ENCODE measurements around the gene NPHP1.
"Not testable (repeated sequence)": the region's sequence is repeated elsewhere in the genome, so short reads cannot be mapped to it uniquely, and the experiment has no call there.

NPHP1 gene

DNA sequence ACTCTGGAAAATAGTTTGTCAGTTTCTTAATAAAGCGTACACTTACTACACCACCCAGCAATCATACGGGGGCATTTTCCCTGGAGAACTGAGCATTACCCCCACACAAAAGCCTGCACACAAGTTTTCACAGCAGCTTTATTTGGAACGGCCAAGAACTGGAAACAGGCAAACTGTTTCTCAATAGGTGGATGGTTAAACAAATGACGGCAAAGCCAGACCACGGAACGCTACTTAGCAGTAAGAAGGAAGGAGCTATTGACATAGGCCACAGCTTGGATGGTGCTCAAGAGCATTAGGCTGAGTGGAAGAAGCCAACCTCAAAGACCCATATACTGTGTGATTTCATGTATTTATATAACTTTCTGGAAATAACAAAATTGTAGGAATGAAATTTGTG, 98.2 kb downstream of the NPHP1 start:
- Histone ChIP-seq H3K9me3 (ENCODE audit: insufficient read depth, low read depth, low read length) (no peaks in the 10 kb centered on the region), H3K36me3 (ENCODE audit: insufficient read depth, low read depth, low read length) (no peaks in the 10 kb centered on the region), H3K27me3 (ENCODE audit: insufficient read depth, low read length) (no peaks in the 10 kb centered on the region), H3K27ac (ENCODE audit: low read length) (no peak overlapping the region), H3K4me1 (ENCODE audit: insufficient read depth, low read length) (no peaks in the 10 kb centered on the region; the same call in 1 of the 2 replicates), H3K4me3 (ENCODE audit: low read length) (no peak overlapping the region), H3K9ac (ENCODE audit: low read depth, low read length) (no peak overlapping the region)

DNA sequence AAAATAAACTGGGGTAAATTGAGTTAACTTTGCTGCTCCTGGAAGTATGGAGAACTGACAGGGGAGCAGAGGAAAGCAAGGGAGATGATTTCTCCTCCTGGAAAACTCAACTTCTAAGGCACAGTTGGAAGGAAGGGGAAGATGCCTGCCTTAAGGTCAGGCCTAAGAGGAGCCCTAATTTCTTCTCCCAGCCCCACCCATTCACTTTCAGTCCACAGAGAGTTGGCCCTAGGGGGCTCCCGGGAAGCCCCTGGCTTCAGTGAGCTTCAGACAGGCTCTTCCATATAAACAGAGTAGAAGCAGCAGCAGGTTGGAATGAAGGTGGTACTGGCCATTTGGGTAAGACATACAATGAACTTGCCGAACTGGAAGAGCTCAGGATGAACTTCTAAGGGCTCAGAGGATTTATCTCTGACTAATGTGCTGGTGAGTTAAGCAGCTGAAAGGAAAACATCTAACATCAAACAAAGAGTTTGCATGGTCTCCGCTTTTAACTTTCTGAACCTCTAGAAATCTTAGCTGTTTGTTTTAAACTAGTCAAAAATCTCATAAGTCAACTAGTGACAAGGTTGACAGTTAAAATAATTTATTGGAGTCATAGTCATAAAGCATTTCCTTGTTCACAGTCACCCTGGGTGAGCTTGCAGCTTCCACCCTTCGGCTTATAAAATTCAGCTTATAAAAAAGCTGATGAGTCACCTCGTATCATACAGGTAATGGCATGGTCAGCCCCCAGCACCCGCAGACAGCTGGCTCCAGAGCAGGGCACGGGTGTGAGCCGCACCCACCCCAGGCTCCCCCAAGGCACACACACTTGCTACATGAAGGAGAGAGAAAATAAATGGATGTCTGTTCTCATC, 99.0 kb downstream of the NPHP1 start:
- Histone ChIP-seq H3K27ac (ENCODE audit: low read length) (no peak overlapping the region), H3K27me3 (ENCODE audit: insufficient read depth, low read length) (no peaks in the 10 kb centered on the region), H3K9ac (ENCODE audit: low read depth, low read length) (no peak overlapping the region), H3K36me3 (ENCODE audit: insufficient read depth, low read depth, low read length) (no peaks in the 10 kb centered on the region), H3K9me3 (ENCODE audit: insufficient read depth, low read depth, low read length) (no peaks in the 10 kb centered on the region), H3K4me3 (ENCODE audit: low read length) (no peak overlapping the region), H3K4me1 (ENCODE audit: insufficient read depth, low read length) (no peaks in the 10 kb centered on the region; the same call in 1 of the 2 replicates)

DNA sequence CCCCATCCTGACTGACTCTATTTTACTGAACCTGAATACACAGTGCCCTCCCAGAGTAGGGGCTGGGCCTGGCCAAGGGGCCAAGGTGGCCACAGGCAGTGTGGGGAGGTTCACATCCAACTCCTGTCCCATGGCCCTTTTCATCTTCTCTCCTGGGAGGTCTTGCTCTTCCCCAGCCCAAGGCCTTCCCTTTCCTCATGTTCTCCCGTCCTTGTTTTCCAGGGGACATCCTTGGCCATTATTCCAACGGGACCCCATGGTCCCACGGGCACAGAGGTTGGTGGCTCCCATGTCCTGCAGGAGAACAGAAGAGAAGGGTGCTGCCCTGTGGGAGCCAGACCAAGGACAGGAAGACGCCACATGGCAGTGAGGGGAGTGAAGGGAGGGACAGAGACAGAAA, 99.6 kb downstream of the NPHP1 start:
- H3K4me3 ChIP-seq (ENCODE audit: low read length) = no peak overlapping the region
- no peaks in the 10 kb centered on the region for H3K9me3 ChIP-seq (ENCODE audit: insufficient read depth, low read depth, low read length)
- H3K27ac ChIP-seq (ENCODE audit: low read length) = no peak overlapping the region
- H3K4me1 ChIP-seq (ENCODE audit: insufficient read depth, low read length) = no peaks in the 10 kb centered on the region; the same call in 1 of the 2 replicates
- no peaks in the 10 kb centered on the region for H3K27me3 ChIP-seq (ENCODE audit: insufficient read depth, low read length)
- no peak overlapping the region for H3K9ac ChIP-seq (ENCODE audit: low read depth, low read length)
- no peaks in the 10 kb centered on the region for H3K36me3 ChIP-seq (ENCODE audit: insufficient read depth, low read depth, low read length)

DNA sequence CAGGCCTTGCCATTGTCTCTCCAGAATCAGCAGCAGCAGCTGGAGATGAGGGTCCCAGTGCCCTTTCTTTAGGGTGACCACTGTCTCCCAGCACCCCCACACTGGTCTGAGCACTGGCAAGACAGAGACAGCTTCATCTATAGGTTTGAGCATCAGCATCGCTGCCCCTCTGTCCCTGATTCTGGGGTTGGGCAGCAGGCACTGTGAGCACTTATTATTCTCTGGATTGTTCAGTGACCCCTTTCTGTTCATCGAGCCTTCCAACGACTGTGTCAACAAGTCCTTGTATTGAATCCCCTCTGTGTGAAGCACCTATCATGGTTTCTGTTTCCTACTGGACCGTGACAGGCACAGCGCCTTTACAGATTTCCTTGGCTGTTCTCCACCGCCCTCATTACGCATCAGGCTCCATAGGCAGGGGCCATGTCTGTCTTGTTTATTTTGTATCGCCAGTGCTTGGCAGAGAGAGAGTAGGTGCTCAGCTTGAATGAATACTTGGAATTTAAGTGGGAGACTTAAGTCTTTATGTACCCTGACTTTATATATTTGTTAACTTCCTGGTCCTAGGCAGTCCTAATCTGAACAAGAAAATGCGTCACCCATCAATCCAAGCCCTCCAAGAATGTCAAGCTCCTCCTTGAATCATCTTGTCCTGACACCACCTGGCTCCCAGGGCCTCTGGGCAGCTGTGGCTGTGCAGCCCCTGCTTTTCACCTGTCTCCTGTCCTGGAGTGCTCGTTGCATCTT, 100.6 kb downstream of the NPHP1 start:
- H3K4me1 ChIP-seq (ENCODE audit: insufficient read depth, low read length) = no peaks in the 10 kb centered on the region; the same call in 1 of the 2 replicates
- no peak overlapping the region for H3K9ac ChIP-seq (ENCODE audit: low read depth, low read length)
- no peaks in the 10 kb centered on the region for H3K9me3 ChIP-seq (ENCODE audit: insufficient read depth, low read depth, low read length)
- H3K4me3 ChIP-seq (ENCODE audit: low read length) = no peak overlapping the region
- H3K36me3 ChIP-seq (ENCODE audit: insufficient read depth, low read depth, low read length) = no peaks in the 10 kb centered on the region
- H3K27ac ChIP-seq (ENCODE audit: low read length) = no peak overlapping the region
- no peaks in the 10 kb centered on the region for H3K27me3 ChIP-seq (ENCODE audit: insufficient read depth, low read length)

DNA sequence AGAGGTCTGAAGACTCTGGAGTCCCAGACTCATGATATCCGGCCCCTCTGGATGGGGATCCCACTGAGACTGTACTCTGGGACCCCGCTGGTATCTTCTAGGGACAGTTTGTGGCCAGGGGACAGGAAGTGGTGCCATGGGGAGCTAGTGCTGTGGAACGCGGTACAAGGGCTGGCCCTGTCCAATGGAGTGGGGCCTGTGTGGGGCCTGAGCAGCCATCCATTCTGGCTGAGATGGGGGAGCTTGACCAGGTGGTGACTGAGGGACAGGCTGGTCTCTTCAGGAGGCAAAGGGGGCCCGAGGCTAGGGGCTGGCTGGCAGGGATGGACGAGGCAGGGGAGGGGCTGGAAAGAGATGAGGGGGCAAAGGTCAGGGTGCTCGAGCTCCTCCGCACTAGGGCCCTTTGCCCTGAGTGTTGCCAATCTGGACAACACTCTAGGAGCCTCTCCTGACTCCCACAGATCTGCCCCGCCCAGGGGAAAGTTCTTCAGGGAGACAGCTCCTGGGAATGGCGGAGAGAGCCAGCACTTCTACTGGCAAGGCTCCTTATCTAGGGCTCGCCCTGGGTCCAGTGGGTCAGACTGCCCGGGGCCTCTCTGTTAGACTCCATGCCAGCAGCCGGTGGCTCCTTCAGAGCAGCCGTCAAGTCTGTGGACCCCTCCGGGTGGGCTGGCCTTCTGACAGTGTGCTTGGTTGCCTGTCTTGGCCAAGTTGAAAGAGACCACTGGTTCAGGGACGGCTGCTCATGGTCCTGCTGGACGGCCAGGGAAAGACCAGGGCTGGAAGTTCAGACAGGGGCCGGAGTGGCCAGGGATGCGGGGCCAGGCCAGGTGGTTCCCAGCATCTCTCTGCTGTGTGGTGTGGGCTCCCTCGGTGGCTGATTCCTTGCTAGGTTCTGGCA, 101.5 kb downstream of the NPHP1 start:
- Histone ChIP-seq H3K9ac (ENCODE audit: low read depth, low read length) (no peak overlapping the region), H3K4me3 (ENCODE audit: low read length) (no peak overlapping the region), H3K4me1 (ENCODE audit: insufficient read depth, low read length) (no peaks in the 10 kb centered on the region; the same call in 1 of the 2 replicates), H3K27me3 (ENCODE audit: insufficient read depth, low read length) (no peaks in the 10 kb centered on the region), H3K36me3 (ENCODE audit: insufficient read depth, low read depth, low read length) (no peaks in the 10 kb centered on the region), H3K9me3 (ENCODE audit: insufficient read depth, low read depth, low read length) (no peaks in the 10 kb centered on the region), H3K27ac (ENCODE audit: low read length) (no peak overlapping the region)

DNA sequence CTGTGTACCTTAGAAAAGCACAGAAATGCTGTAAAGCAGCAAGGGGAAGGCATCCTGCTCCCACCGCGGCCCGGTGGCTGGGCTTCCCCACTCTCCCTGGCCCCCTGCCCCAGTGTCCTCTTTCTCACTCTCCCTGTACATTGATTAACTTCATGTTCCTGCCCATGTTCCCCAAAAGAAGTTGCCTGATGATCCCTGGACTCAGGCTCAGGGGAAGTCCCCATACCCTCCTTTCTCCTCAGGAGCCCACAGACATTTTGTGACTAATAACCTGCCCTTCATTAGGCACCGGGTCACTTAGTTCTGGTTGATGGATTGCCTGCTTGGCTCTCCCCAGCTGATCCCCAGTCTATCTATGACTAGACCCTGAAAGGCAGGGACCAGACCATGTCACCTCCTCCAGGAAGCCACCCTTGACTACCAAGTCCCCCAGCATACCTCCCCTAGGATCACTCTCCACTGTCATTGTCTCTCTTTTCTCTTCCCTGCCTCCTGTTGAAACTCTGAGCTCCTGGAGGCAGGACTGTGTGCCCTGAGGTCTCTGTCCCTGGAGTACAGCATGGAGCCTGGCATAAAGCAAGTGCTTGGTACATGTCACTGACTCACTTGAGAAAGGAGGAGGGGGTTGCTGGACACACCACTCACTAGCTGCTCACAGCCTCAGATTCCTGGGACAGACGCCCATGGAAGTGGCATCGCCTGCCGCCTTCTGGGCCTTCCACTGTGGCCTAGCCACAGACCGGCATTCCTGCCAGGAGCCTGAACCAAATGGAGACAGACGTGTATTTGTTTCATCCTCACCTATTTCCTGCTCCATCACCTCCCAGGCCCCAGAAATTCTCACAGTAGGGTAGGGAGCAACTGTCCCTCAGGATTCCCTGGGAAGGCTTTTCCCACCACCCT, 102.7 kb downstream of the NPHP1 start:
- H3K27ac ChIP-seq (ENCODE audit: low read length) = no peak overlapping the region
- H3K9ac ChIP-seq (ENCODE audit: low read depth, low read length) = no peak overlapping the region
- H3K4me3 ChIP-seq (ENCODE audit: low read length) = no peak overlapping the region
- H3K36me3 ChIP-seq (ENCODE audit: insufficient read depth, low read depth, low read length) = no peaks in the 10 kb centered on the region
- no peaks in the 10 kb centered on the region for H3K27me3 ChIP-seq (ENCODE audit: insufficient read depth, low read length)
- no peaks in the 10 kb centered on the region; the same call in 1 of the 2 replicates for H3K4me1 ChIP-seq (ENCODE audit: insufficient read depth, low read length)
- no peaks in the 10 kb centered on the region for H3K9me3 ChIP-seq (ENCODE audit: insufficient read depth, low read depth, low read length)

DNA sequence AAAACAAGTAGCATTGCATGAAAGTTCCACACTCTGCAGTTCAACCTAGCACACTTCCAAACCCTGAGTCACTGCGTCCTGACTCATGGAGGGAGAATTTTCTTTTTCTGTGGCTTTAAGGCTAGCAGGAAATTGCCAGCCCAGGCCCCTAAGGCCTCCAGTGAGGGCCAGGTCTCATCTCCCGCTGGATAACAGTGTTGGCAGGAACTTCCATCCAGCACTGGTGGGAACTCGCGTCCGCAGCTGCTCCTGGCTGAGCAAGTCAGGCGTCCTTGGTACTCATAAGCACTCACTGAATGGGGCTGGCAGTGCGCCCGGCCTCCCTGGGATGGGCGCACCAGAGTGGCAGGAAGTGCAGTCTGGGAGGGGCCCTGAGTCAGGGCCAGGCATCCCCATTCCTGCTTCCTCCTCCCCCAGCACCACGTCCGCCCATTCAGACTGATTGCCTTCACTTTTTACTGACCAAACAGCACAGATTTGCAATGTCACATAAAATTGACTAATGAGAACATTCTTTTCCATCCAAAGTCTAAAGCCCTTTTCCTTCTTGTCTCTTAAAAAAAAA, 103.5 kb downstream of the NPHP1 start:
- Histone ChIP-seq H3K9me3 (ENCODE audit: insufficient read depth, low read depth, low read length) (no peaks in the 10 kb centered on the region), H3K4me1 (ENCODE audit: insufficient read depth, low read length) (no peaks in the 10 kb centered on the region; the same call in 1 of the 2 replicates), H3K27me3 (ENCODE audit: insufficient read depth, low read length) (no peaks in the 10 kb centered on the region), H3K4me3 (ENCODE audit: low read length) (no peak overlapping the region), H3K36me3 (ENCODE audit: insufficient read depth, low read depth, low read length) (no peaks in the 10 kb centered on the region), H3K9ac (ENCODE audit: low read depth, low read length) (no peak overlapping the region), H3K27ac (ENCODE audit: low read length) (no peak overlapping the region)

DNA sequence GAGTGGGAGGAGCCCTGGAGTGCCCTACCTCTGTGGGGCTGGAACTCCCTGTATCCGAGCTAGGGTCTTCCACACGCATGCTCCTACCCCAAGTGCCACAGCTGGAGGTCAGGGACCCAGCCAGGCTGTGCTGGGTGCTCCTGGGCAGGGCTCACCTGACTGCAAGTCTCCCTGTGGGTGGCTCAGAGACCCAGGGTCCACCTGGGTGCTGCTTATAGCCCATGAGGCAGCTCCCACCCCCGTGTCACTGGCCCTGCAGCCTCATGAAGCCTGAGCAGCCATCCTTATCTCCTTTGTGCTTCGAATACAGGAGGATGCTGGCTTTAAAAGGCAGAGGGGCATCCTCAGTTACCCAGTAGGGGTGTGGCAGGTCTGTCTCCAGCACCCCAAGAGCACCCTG, 103.9 kb downstream of the NPHP1 start:
- H3K9me3 ChIP-seq (ENCODE audit: insufficient read depth, low read depth, low read length); H3K9ac ChIP-seq (ENCODE audit: low read depth, low read length); H3K27me3 ChIP-seq (ENCODE audit: insufficient read depth, low read length); H3K36me3 ChIP-seq (ENCODE audit: insufficient read depth, low read depth, low read length); H3K4me1 ChIP-seq (ENCODE audit: insufficient read depth, low read length); H3K4me3 ChIP-seq (ENCODE audit: low read length); H3K27ac ChIP-seq (ENCODE audit: low read length): not testable (repeated sequence)

DNA sequence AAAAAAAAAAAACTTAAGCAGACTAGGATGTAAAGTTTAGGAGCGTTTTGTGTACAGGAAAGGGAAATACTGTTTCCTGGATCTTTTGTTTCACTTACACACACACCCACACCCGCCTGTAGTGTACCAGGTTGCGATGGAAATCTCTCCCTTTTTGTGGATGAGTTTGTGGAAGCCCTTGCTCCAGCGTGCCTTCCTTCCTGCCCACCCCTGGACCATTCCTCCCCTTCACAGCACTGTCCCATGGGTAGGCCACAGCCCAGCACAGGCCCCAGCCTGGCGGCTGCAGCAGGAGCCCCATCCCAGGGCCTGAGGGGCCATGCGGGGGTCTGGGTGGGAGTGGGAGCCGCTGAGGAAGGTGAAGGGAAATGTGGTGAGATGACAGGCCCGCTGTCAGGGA, 104.3 kb downstream of the NPHP1 start:
- H3K4me1 ChIP-seq (ENCODE audit: insufficient read depth, low read length) = no peaks in the 10 kb centered on the region; the same call in 1 of the 2 replicates
- H3K9ac ChIP-seq (ENCODE audit: low read depth, low read length) = no peak overlapping the region

DNA sequence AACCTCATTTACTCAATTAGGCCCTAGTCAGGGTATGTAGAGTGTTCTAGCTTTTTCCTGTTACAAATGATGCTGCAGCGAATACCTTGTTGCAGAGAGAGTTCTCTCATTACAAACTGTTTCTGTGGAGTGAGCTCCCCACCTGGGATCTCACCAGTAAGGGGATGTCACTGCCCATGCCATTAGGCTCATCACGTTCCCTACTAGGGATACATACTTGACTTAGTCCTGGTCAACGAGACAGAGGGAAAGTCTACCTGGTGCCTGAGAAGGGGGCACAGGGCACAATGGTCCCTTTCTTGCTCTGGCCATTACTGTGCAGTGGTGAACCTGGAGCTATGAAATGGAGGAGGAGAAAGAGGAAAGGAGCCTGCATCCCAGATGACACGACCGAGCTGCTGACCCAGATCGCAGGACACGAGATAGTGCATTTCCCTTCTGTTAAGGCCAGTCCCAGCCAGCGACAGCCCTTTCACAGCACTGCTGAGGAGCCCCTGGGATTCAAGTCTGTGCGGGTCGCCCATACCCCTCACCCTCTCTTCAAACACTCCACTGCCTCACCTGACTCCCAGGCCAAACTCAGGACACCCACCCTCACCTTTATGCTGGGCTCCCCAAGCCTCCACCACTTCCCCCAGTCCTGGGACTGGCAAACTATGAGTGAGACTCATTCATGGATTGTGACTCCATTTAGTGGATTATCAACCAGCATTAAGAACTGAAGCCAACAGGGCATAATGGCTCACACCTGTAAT, 105.2 kb downstream of the NPHP1 start:
- Histone ChIP-seq H3K4me3 (ENCODE audit: low read length) (no peak overlapping the region), H3K36me3 (ENCODE audit: insufficient read depth, low read depth, low read length) (no peaks in the 10 kb centered on the region), H3K4me1 (ENCODE audit: insufficient read depth, low read length) (no peaks in the 10 kb centered on the region; the same call in 1 of the 2 replicates), H3K27ac (ENCODE audit: low read length) (no peak overlapping the region), H3K9me3 (ENCODE audit: insufficient read depth, low read depth, low read length) (no peaks in the 10 kb centered on the region), H3K9ac (ENCODE audit: low read depth, low read length) (no peak overlapping the region), H3K27me3 (ENCODE audit: insufficient read depth, low read length) (no peaks in the 10 kb centered on the region)

More for the DNA sequence above, 104.3 kb downstream of the NPHP1 start:
- Histone ChIP-seq H3K4me3 (ENCODE audit: low read length) (no peak overlapping the region), H3K27ac (ENCODE audit: low read length) (no peak overlapping the region), H3K36me3 (ENCODE audit: insufficient read depth, low read depth, low read length) (no peaks in the 10 kb centered on the region), H3K27me3 (ENCODE audit: insufficient read depth, low read length) (no peaks in the 10 kb centered on the region), H3K9me3 (ENCODE audit: insufficient read depth, low read depth, low read length) (no peaks in the 10 kb centered on the region)
